HG03135 (cell line): ENCODE data around the gene IQSEC1.

Experiments
- ATAC-seq: cut with Tn5 transposase; IDR thresholded peaks from one replicate; pipeline ENCODE4 v1.9.1; 2021; ENCODE audit warnings: mild to moderate bottlenecking, moderate library complexity; ENCODE audit not compliant: unreplicated experiment

IQSEC1 gene

GRCh38 chr3:13071695-13072094 lies 1.5 kb downstream of the IQSEC1 start:
- ATAC-seq, result no peak

- no peak for ATAC-seq
These were observed 2.7 kb downstream of the IQSEC1 start for GRCh38 chr3:13070391-13071070.

GRCh38 chr3:13069495-13069894 lies 3.7 kb downstream of the IQSEC1 start:
- peak; percentile 57 for ATAC-seq

- ATAC-seq, result no peak
These were observed 4.8 kb downstream of the IQSEC1 start for GRCh38 chr3:13068269-13069010.

- no peak for ATAC-seq
These were observed 5.5 kb downstream of the IQSEC1 start for GRCh38 chr3:13067778-13068177.

GRCh38 chr3:13066834-13067233 lies 6.4 kb downstream of the IQSEC1 start:
- ATAC-seq, result no peak

- no peak for ATAC-seq
These were observed 7.0 kb downstream of the IQSEC1 start for GRCh38 chr3:13066236-13066635.

- ATAC-seq, result no peak
These were observed 7.5 kb downstream of the IQSEC1 start for GRCh38 chr3:13065727-13066126.

- no peak for ATAC-seq
These were observed 8.3 kb downstream of the IQSEC1 start for GRCh38 chr3:13064964-13065363.

GRCh38 chr3:13064159-13064868 lies 8.9 kb downstream of the IQSEC1 start:
- ATAC-seq, result no peak

GRCh38 chr3:13063225-13063624 lies 10.0 kb downstream of the IQSEC1 start:
- no peak for ATAC-seq

GRCh38 chr3:13062647-13063046 lies 10.6 kb downstream of the IQSEC1 start:
- ATAC-seq, result no peak

GRCh38 chr3:13060341-13060910 lies 12.8 kb downstream of the IQSEC1 start:
- ATAC-seq, result no peak

GRCh38 chr3:13058346-13059120 lies 14.7 kb downstream of the IQSEC1 start:
- no peak for ATAC-seq

- ATAC-seq, result no peak
These were observed 15.8 kb downstream of the IQSEC1 start for GRCh38 chr3:13057282-13058040.

GRCh38 chr3:13055634-13056033 lies 17.6 kb downstream of the IQSEC1 start:
- no peak for ATAC-seq

- no peak for ATAC-seq
These were observed 18.6 kb downstream of the IQSEC1 start for GRCh38 chr3:13054341-13055285.

- no peak for ATAC-seq
These were observed 19.3 kb downstream of the IQSEC1 start for GRCh38 chr3:13053893-13054292.

- no peak for ATAC-seq
These were observed 19.8 kb downstream of the IQSEC1 start for GRCh38 chr3:13053420-13053819.
